ENCODE results near the gene ASIC1.
"Not testable (repeated sequence)": the region's sequence is repeated elsewhere in the genome, so short reads cannot be mapped to it uniquely, and the experiment has no call there.

The ASIC1 gene

GRCh38 chr12:50057000-50057841 is at the start of gene ASIC1:
TSS of gene ASIC1 (plus strand) at chr12:50057596. CDS start at chr12:50058767, 1,171 bp downstream.
- DNase-seq, result peak; percentile 85

GRCh38 chr12:50013361-50014147 is 43.8 kb upstream of the ASIC1 start:
- DNase-seq, result no peak

GRCh38 chr12:50014342-50014741 is 43.1 kb upstream of the ASIC1 start:
- no peak for DNase-seq

- peak; percentile 82 for DNase-seq
Observed at GRCh38 chr12:50016501-50017475, 40.6 kb upstream of the ASIC1 start.

- DNase-seq, result no peak
Observed at GRCh38 chr12:50017641-50018040, 39.8 kb upstream of the ASIC1 start.

- no peak for DNase-seq
Observed at GRCh38 chr12:50018154-50018553, 39.2 kb upstream of the ASIC1 start.

- DNase-seq, result no peak
Observed at GRCh38 chr12:50018968-50019367, 38.4 kb upstream of the ASIC1 start.

- no peak for DNase-seq
Observed at GRCh38 chr12:50019524-50019923, 37.9 kb upstream of the ASIC1 start.

- DNase-seq, result no peak
Observed at GRCh38 chr12:50021031-50021430, 36.4 kb upstream of the ASIC1 start.

- no peak for DNase-seq
Observed at GRCh38 chr12:50022903-50023302, 34.5 kb upstream of the ASIC1 start.

GRCh38 chr12:50024227-50024626 is 33.2 kb upstream of the ASIC1 start:
- no peak for DNase-seq

GRCh38 chr12:50024805-50025186 is 32.6 kb upstream of the ASIC1 start:
- no peak for DNase-seq

- DNase-seq, result peak; percentile 99
Observed at GRCh38 chr12:50025187-50026059, 32.0 kb upstream of the ASIC1 start, which contains the start of gene RACGAP1. TSS of gene RACGAP1 (minus strand) at chr12:50025494. CDS start at chr12:50016715, 8,779 bp downstream.

- no peak for DNase-seq
Observed at GRCh38 chr12:50026691-50027090, 30.7 kb upstream of the ASIC1 start.

- DNase-seq, result not testable (repeated sequence)
Observed at GRCh38 chr12:50030449-50030848, 26.9 kb upstream of the ASIC1 start.

- DNase-seq, result no peak
Observed at GRCh38 chr12:50032515-50032853, 24.9 kb upstream of the ASIC1 start.

- no peak for DNase-seq
Observed at GRCh38 chr12:50032854-50033581, 24.4 kb upstream of the ASIC1 start.

- DNase-seq, result no peak
Observed at GRCh38 chr12:50038336-50038735, 19.1 kb upstream of the ASIC1 start.

GRCh38 chr12:50039151-50039835 is 18.1 kb upstream of the ASIC1 start:
- peak; percentile 83 for DNase-seq

GRCh38 chr12:50040657-50041056 is 16.7 kb upstream of the ASIC1 start:
- DNase-seq, result no peak
